ENCODE measurements around the gene MYBPH.

MYBPH gene

DNA sequence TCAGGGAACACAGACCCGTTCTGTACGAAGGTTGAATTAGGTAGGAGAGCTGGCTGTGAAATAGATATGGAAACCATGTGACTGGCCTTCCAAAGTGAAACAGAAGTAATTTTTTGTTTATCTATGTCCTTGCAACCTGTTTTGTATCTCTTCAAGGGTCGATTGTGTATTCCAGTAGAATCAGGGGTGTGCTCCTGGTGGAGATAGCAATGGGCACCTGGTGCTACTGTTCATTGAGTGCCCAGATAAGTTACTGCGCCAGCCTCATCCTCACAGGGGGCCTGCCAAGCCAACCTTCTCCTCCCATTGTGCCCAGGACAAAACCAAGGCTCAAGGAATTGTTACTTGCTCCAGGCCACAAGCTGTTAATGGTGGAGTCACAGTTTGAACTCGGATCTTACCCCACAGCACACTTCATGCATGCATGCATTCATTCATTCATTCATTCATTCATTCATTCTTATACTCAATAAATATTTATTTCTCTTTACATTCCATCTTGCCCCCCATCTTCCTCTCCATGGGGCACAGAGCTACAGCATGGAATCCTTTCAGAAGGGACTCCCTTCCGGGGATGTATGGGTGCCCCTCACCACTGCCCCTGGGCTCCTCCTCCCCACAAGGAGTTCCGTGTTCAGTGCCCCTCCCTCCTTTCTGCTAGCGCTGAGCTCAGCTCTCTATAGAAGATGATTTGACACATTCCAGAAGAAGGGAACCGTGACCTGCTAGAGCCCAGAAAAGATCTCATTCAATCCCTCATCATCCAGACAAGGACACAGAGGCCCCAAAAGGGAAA, 24.1 kb downstream of the MYBPH start:
- Histone ChIP-seq H3K36me3 (no peaks in the 10 kb centered on the region), H3K9me3 (no peaks in the 10 kb centered on the region), H3K4me1 (peaks cover 75% of the 10 kb centered on the region), H3K4me3 (ENCODE audit: low read depth, low read length) (no peak overlapping the region), H3K27me3 (no peaks in the 10 kb centered on the region)
- no peak for DNase-seq
- TF ChIP-seq CTCF (IDR thresholded peaks at IDR 0.05; ENCODE audit: low read depth, low read length) = no peak

- no peak for DNase-seq
- Histone ChIP-seq H3K4me3 (ENCODE audit: low read depth, low read length) (no peak overlapping the region), H3K27me3 (no peaks in the 10 kb centered on the region), H3K4me1 (peaks cover 67% of the 10 kb centered on the region), H3K36me3 (no peaks in the 10 kb centered on the region), H3K9me3 (no peaks in the 10 kb centered on the region)
- no peak for TF ChIP-seq CTCF (IDR thresholded peaks at IDR 0.05; ENCODE audit: low read depth, low read length)
Observed at GRCh38 chr1:203150511-203151297, 24.9 kb downstream of the MYBPH start.

DNA sequence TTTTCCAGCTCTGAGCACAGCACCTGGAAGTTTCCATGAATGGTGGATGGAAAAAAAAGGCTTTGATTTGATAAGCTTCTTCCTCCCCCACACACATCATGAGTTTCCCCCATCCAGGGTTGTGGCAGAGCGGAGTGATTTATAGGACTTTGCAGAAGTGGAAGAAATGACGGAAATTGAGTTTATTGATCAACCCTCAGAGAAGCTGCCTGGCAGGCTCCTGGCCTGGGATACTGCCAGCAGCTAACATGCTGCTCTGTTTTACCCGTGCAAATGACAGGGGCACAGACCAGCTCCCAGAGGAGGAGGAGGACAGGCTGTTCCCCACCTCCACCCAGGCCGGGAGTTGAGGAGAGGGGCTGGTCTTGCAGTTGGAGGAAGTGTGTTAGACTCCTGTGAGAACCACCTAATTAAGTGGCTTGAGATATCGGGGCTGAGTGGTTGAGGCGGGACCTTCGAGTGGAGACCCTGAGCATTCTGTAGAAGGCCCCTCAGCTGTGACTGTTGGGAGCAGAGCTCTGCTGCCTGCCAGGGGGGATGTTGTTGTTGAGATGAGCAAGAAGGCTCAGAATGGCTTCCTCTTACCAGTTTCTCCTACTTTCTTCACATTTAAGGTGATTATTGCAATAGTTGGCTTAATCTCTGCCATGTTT, 26.3 kb downstream of the MYBPH start:
- H3K27me3 ChIP-seq = no peaks in the 10 kb centered on the region
- H3K4me1 ChIP-seq = peaks cover 58% of the 10 kb centered on the region
- no peak for TF ChIP-seq CTCF (IDR thresholded peaks at IDR 0.05; ENCODE audit: low read depth, low read length)
- H3K36me3 ChIP-seq = no peaks in the 10 kb centered on the region
- H3K4me3 ChIP-seq (ENCODE audit: low read depth, low read length) = no peak overlapping the region
- no peaks in the 10 kb centered on the region for H3K9me3 ChIP-seq
- DNase-seq = peak; percentile 65

GRCh38 chr1:203148579-203148978, 27.0 kb downstream of the MYBPH start:
- no peak for DNase-seq
- Histone ChIP-seq H3K9me3 (no peaks in the 10 kb centered on the region), H3K4me3 (ENCODE audit: low read depth, low read length) (no peak overlapping the region), H3K4me1 (peaks cover 51% of the 10 kb centered on the region), H3K27me3 (no peaks in the 10 kb centered on the region), H3K36me3 (no peaks in the 10 kb centered on the region)
- no peak for TF ChIP-seq CTCF (IDR thresholded peaks at IDR 0.05; ENCODE audit: low read depth, low read length)

GRCh38 chr1:203148127-203148526, 27.5 kb downstream of the MYBPH start:
- peak; percentile 53 for TF ChIP-seq CTCF (IDR thresholded peaks at IDR 0.05; ENCODE audit: low read depth, low read length)
- Histone ChIP-seq H3K9me3 (no peaks in the 10 kb centered on the region), H3K4me3 (ENCODE audit: low read depth, low read length) (no peak overlapping the region), H3K36me3 (no peaks in the 10 kb centered on the region), H3K4me1 (peaks cover 51% of the 10 kb centered on the region), H3K27me3 (no peaks in the 10 kb centered on the region)
- DNase-seq = no peak

Data from BE2C (cell line).